NCI-H1694 (cell line): ENCODE results near the gene SLC5A10.
"Not testable (repeated sequence)": the region's sequence is repeated elsewhere in the genome, so short reads cannot be mapped to it uniquely, and the experiment has no call there.

ENCODE experiments used
- DNase-seq: peaks from one replicate; lab custom pipeline; 2025; lab: John Stamatoyannopoulos, UW

The SLC5A10 gene

DNA sequence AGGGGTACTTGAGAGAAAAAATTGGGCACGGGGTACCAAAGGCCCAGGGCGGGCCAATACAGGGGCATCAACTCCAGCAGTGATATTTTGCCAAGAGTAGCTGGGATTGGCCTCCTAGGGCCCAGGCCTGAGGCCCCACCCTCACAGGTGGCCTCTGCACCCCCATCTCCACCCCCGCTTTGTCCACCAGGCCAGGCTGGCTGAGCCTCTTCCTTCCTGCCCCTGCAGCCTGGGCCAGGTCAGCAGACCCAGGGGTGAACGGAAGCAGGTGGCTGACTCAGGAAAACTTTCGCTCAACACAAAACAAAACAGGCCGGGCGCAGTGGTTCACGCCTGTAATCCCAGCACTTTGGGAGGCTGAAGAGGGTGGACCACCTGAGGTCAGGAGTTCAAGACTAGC is 91.1 kb downstream of the SLC5A10 start:
- not testable (repeated sequence) for DNase-seq

DNA sequence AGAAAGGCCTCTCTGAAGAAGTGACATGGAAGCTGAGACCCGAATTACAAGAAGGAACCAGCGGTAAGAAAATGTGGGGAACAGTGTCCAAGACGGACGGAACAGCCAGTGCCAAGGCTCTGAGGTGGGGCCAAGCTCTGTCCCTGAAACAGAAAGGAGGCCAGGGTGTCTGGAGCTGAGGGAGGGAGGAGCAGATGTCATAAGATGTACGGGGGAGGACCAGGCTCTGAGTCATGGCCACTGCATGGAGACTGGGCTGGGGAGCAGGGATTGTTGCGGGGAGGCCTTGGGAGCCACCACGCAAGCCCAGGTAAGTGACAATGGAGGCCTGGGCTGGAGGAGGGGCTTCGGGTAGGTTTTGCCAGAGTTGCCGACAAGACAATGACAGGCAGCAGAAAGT is 92.7 kb downstream of the SLC5A10 start:
- DNase-seq, result not testable (repeated sequence)

DNA sequence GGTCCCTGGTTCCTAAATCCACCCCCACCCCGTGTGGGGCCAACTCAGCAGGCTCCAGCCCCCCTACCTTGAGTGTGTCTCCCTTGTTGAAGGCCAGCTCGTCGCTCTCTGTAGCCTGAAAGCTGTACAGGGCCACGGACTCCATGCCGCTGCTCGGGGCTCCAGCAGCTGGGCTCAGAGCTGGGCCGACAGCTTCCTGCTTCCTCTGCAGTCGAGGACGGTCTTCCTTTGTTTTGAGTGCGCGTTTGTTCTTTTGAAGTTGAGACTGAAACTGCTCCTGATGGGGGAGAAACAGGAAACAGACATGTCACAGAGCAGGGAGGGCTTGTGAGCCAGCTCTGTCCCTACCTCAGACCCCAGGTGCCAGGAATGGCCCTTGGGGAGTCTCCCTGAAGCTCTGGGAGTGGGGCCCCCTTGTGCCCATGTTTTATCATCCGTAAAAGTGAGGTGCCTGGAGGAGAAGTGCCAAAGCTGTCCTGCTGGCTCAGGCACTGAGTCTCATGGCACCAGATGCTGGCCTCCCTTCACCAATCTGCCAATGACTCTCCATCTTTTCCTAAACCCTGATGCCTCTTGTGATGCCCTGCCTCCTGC is 94.9 kb downstream of the SLC5A10 start, which contains the start of gene GRAP:
TSS of gene GRAP (minus strand) at position 176 of the 594 bp plus-strand sequence. CDS start at position 145, 31 bp downstream.
- DNase-seq, result not testable (repeated sequence)

DNA sequence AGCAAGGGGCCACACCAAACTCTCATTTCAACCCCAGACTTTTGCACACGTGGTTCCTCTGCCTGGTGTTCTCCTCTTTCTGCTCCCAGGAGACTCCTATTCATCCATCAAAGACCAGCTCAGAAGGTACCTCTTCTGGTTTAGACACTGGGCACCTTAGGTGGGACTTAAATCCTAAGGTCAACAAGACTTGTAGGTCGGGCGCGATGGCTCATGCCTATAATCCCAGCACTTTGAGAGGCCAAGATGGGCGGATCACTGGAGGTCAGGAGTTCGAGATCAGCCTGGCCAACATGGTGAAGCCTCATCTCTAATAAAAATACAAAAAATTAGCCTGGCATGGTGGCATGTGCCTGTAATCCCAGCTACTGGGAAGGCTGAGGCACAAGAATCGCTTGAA is 95.5 kb downstream of the SLC5A10 start:
- not testable (repeated sequence) for DNase-seq

DNA sequence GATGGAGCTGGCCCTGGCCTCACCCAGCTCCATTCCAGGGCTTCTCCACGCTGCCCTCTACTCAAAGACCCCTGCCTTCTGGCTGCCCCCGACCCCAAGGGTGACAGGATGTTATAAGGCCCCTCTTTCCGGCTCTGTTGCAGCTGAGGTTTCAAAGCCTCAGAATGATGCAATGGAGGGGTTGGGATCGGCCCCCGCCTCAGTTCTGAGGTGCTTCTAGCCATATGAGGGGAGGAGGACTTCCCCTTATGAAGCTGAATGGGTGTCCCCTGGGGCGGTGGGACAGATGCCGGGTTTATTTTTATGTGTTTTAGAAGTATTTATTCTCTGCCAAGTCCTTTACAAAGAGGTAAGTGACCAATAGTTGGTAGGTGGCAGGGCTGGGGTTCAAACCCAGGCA is 96.9 kb downstream of the SLC5A10 start:
- DNase-seq, result not testable (repeated sequence)

DNA sequence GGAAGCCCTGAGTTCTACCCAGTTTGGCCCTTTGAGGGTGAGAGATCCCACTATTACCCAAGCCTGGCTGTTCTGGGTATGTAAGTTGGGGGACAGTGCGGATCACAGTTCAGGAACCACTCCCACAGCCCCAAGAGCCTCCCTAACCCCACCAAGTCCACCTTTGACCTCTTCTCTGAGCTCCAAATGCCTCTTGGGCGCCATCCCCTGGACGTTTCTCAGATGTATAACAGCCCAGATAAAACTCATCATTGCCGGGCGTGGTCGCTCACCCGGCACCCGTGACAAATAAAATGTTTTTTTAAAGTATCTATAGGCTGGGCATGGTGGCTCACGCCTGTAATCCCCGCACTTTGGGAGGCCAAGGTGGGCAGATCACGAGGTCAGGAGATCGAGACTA is 103.5 kb downstream of the SLC5A10 start:
- DNase-seq, result not testable (repeated sequence)

DNA sequence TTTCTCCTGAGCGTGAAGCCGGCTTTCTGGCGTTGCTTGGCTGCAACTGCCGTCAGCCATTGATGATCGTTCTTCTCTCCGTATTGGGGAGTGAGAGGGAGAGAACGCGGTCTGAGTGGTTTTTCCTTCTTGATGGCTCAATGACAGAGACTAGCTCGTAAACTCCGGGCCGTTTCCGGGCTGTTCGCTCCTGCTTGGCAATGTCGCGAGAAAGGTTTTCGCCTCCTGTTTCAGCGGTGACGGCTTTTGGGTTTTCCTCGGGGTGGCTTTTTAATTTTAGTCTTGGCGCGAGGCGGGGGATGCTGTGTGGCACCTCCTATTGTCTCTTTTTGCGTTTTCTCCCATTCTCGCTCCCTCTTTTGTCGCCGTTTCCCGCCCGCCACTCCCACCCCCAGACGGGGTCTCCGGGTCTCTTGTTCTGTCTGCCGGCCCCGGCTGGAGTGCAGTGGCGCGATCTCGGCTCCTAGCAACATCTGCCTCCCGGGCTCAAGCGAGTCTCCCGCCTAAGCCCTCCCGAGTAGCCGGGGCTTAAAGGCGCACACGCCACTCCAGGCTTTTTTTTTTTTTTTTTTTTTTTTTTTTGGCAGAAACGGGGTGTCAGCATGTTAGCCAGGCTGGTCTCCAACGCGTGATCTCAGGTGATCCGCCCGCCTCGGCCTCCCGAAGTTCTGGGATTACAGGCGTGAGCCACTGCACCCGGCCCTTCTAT is 110.2 kb downstream of the SLC5A10 start:
- not testable (repeated sequence) for DNase-seq

DNA sequence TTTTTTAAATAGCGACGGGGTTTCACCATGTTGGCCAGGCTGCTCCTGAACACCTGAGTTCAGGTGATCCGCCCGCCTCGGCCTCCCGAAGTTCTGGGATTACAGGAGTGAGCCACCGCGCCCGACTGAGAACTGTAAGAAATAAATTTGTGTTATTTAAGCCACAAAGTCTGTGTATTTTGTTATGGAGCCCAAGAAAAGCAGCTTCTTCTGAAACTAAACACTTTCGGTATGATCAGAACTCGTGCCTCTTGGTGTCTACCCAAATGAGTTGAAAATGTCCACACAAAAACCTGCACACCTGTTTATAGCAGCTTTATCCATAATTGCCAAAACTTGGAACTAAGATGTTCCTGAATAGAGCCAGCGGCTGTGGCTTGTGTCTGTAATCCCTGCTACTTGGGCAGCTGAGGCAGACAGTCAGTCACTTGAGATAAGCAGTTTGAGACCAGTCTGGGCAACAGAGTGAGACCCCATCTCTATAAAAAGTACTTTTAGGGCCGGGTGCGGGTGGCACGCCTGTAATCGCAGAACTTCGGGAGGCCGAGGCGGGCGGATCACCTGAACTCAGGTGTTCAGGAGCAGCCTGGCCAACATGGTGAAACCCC is 110.9 kb downstream of the SLC5A10 start:
- not testable (repeated sequence) for DNase-seq

DNA sequence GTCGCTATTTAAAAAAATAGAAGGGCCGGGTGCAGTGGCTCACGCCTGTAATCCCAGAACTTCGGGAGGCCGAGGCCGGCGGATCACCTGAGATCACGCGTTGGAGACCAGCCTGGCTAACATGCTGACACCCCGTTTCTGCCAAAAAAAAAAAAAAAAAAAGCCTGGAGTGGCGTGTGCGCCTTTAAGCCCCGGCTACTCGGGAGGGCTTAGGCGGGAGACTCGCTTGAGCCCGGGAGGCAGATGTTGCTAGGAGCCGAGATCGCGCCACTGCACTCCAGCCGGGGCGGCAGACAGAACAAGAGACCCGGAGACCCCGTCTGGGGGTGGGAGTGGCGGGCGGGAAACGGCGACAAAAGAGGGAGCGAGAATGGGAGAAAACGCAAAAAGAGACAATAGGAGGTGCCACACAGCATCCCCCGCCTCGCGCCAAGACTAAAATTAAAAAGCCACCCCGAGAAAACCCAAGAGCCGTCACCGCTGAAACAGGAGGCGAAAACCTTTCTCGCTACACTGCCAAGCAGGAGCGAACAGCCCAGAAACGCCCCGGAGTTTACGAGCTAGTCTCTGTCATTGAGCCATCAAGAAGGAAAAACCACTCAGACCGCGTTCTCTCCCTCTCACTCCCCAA is 111.5 kb downstream of the SLC5A10 start:
- not testable (repeated sequence) for DNase-seq

DNA sequence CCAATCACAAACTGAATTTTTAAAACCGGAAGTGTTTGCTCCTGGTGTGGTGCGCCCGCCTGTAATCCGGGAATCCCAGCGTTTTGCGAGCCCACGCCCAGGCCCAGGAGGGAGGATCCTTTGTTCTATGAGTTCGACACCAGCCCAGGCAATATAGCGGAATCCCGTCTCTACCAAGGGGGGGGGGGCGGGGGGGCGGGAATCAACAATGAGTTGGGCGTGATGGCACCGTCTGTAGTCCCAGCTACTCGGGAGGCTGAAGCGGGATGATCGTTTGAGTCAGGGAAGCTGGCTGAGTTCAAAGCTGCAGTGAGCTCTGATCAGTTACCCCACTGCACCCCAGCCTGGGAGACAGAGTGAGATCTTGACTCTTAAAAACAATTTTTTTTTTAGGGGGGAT is 112.4 kb downstream of the SLC5A10 start:
- not testable (repeated sequence) for DNase-seq

DNA sequence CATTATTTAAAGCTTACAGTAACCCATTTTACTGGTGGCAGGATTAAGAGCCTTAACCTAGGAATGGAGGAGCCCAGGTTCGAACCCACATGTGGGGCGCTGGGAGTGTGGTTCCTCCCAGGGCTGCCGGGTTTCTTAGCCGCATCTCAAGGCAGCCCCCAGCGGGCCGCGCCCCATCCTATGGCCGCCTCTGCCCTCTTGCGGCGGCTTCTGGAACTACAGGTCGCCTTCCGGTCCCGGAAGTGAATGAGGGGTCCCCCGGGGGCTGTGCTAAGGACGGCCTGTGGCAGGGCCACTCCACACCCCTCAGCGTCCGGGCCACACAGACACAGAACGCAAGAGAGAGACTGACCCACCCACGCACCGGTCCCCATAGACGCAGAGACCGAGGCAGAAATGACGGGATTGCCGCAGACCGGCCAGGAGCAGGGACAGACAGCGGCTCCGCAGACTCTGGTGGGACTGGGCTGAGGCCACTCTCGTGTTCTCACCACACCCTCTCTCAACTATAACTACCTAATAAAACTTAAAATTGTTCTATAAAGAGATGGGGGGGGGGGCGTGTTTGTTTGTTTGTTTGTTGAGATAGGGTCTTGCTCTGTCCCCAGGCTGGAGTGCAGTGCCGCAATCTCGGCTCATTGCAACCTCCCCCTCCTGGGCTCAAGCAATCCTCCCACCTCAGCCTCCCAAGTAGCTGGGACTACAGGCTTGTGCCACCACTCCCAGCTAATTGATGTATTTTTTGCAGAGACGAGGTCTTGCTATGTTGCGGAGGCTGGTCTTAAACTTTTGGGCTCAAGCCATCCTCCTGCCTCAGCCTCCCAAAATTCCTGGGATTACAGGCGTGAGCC is 118.6 kb downstream of the SLC5A10 start:
- DNase-seq, result not testable (repeated sequence)
